Measurements from ENCODE around the gene DPP6.

The DPP6 gene

DNA sequence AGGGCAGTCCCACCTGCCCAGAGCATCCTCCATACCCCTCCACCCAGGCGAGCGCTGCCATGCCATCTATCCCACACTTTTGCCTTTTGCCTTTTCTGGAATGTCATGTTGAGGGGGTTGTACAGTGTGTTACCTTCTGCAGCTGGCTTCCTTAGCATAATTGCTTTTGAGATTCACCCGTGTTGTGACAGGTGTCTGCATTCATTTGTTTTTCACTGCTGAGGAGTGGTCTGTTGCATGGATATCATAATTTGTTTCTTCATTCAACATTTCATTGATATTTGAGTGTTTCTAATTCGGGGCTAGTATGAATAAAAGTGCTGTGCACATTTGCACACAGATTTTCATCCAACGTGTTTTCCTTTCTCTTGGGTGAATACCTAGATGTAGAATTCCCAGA is 596.8 kb downstream of the DPP6 start:
- no peak for TF ChIP-seq EZH2phosphoT487 (IDR thresholded peaks at IDR 0.05; ENCODE audit: borderline replicate concordance)
- TF ChIP-seq, protein P1, sequence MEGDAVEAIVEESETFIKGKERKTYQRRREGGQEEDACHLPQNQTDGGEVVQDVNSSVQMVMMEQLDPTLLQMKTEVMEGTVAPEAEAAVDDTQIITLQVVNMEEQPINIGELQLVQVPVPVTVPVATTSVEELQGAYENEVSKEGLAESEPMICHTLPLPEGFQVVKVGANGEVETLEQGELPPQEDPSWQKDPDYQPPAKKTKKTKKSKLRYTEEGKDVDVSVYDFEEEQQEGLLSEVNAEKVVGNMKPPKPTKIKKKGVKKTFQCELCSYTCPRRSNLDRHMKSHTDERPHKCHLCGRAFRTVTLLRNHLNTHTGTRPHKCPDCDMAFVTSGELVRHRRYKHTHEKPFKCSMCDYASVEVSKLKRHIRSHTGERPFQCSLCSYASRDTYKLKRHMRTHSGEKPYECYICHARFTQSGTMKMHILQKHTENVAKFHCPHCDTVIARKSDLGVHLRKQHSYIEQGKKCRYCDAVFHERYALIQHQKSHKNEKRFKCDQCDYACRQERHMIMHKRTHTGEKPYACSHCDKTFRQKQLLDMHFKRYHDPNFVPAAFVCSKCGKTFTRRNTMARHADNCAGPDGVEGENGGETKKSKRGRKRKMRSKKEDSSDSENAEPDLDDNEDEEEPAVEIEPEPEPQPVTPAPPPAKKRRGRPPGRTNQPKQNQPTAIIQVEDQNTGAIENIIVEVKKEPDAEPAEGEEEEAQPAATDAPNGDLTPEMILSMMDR (conservative IDR thresholded peaks at IDR 0.05; ENCODE audit: low read length), result no peak
- no peaks in the 10 kb centered on the region for H3K9me2 ChIP-seq (replicated peaks; ENCODE audit: low read depth, low read length)
- H3K4me2 ChIP-seq (ENCODE audit: low read depth, low read length, poor library complexity, severe bottlenecking), result no peak overlapping the region
- H3K36me3 ChIP-seq (ENCODE audit: insufficient read depth, low read length), result no peaks in the 10 kb centered on the region
- H3F3A ChIP-seq (ENCODE audit: low read depth), result no peaks in the 10 kb centered on the region
- no peak overlapping the region for H2AFZ ChIP-seq (ENCODE audit: low read length)
- H3K9ac ChIP-seq (ENCODE audit: low read depth, low read length, poor library complexity, severe bottlenecking), result no peak overlapping the region
- no peaks in the 10 kb centered on the region for H3K79me2 ChIP-seq (ENCODE audit: insufficient read depth, low read length)
- no peaks in the 10 kb centered on the region for H4K20me1 ChIP-seq (ENCODE audit: insufficient read depth, low read length, poor library complexity, severe bottlenecking)
- no peaks in the 10 kb centered on the region for H3K4me1 ChIP-seq (ENCODE audit: insufficient read depth, low read length, poor library complexity, severe bottlenecking)
- no peaks in the 10 kb centered on the region for H3K27me3 ChIP-seq (ENCODE audit: insufficient read depth, low read length, poor library complexity, severe bottlenecking)
- H3K9me3 ChIP-seq (ENCODE audit: insufficient read depth, low read depth, low read length), result no peaks in the 10 kb centered on the region
- H3K4me3 ChIP-seq (ENCODE audit: low read length, poor library complexity, severe bottlenecking), result no peak overlapping the region

DNA sequence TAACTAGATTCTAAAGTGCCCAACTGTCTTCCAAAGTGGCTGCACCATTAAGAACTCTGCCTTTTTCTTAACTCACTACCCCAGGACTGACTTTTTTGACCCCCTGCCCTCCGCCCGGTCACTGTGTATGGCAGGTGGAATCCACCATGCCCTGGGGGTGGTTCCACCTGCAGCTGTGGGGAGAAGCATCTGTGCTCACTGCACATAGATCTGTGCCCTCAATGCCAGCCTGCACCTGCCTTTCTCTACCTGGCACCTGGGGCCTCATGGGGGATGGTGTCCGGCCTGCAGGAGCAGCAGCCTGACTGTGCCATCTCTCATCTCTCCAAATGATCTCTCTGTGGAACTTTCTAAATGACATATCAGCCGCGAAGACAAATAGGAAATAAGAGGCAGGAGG is 597.2 kb downstream of the DPP6 start:
- no peaks in the 10 kb centered on the region for H4K20me1 ChIP-seq (ENCODE audit: insufficient read depth, low read length, poor library complexity, severe bottlenecking)
- H3K4me3 ChIP-seq (ENCODE audit: low read length, poor library complexity, severe bottlenecking), result no peak overlapping the region
- no peaks in the 10 kb centered on the region for H3F3A ChIP-seq (ENCODE audit: low read depth)
- H3K9me2 ChIP-seq (replicated peaks; ENCODE audit: low read depth, low read length), result no peaks in the 10 kb centered on the region
- TF ChIP-seq, protein P1 (conservative IDR thresholded peaks at IDR 0.05; ENCODE audit: low read length), result no peak
- no peak overlapping the region for H2AFZ ChIP-seq (ENCODE audit: low read length)
- H3K4me1 ChIP-seq (ENCODE audit: insufficient read depth, low read length, poor library complexity, severe bottlenecking), result no peaks in the 10 kb centered on the region
- no peaks in the 10 kb centered on the region for H3K79me2 ChIP-seq (ENCODE audit: insufficient read depth, low read length)
- no peaks in the 10 kb centered on the region for H3K27me3 ChIP-seq (ENCODE audit: insufficient read depth, low read length, poor library complexity, severe bottlenecking)
- no peak overlapping the region for H3K9ac ChIP-seq (ENCODE audit: low read depth, low read length, poor library complexity, severe bottlenecking)
- no peak overlapping the region for H3K4me2 ChIP-seq (ENCODE audit: low read depth, low read length, poor library complexity, severe bottlenecking)
- H3K36me3 ChIP-seq (ENCODE audit: insufficient read depth, low read length), result no peaks in the 10 kb centered on the region
- no peaks in the 10 kb centered on the region for H3K9me3 ChIP-seq (ENCODE audit: insufficient read depth, low read depth, low read length)

DNA sequence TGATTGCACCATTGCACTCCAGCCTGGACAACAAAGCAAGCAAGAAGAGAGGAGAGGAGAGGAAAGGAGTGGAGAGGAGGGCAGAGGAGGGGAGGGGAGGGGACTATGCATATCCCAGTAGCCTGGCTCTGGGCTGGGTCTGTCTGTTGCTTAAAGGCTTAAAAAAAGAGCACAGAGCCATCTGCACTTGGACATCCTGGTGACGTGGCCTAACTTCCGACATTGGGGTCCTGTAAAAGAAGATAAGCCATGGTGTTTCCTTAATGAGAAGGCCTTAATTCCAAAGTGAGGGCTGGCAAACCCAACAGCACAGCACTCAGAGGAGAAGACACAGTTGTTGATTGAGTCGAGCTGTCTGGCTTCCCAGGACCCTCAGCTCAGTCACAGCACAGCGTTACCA is 598.1 kb downstream of the DPP6 start:
- no peaks in the 10 kb centered on the region for H3F3A ChIP-seq (ENCODE audit: low read depth)
- no peak overlapping the region for H3K4me3 ChIP-seq (ENCODE audit: low read length, poor library complexity, severe bottlenecking)
- H3K9me2 ChIP-seq (replicated peaks; ENCODE audit: low read depth, low read length), result no peaks in the 10 kb centered on the region
- no peaks in the 10 kb centered on the region for H3K27me3 ChIP-seq (ENCODE audit: insufficient read depth, low read length, poor library complexity, severe bottlenecking)
- no peak overlapping the region for H3K4me2 ChIP-seq (ENCODE audit: low read depth, low read length, poor library complexity, severe bottlenecking)
- H3K79me2 ChIP-seq (ENCODE audit: insufficient read depth, low read length), result no peaks in the 10 kb centered on the region
- no peak for TF ChIP-seq EZH2phosphoT487 (IDR thresholded peaks at IDR 0.05; ENCODE audit: borderline replicate concordance)
- TF ChIP-seq, protein P1 (conservative IDR thresholded peaks at IDR 0.05; ENCODE audit: low read length), result no peak
- no peaks in the 10 kb centered on the region for H3K36me3 ChIP-seq (ENCODE audit: insufficient read depth, low read length)
- no peaks in the 10 kb centered on the region for H3K9me3 ChIP-seq (ENCODE audit: insufficient read depth, low read depth, low read length)
- H2AFZ ChIP-seq (ENCODE audit: low read length), result no peak overlapping the region
- no peaks in the 10 kb centered on the region for H4K20me1 ChIP-seq (ENCODE audit: insufficient read depth, low read length, poor library complexity, severe bottlenecking)
- no peak overlapping the region for H3K9ac ChIP-seq (ENCODE audit: low read depth, low read length, poor library complexity, severe bottlenecking)
- H3K4me1 ChIP-seq (ENCODE audit: insufficient read depth, low read length, poor library complexity, severe bottlenecking), result no peaks in the 10 kb centered on the region

All from Loucy (cell line).